H9 (cell line): ENCODE measurements around the gene EPHA1. TPM values are rescaled to one million over a fixed set of nuclear protein-coding genes. Genes with fewer than 3 reads are reported as not detected.
A peak's percentile ranks its signal among the peaks of the same experiment; 100 is the strongest.

Experiments
- DNase-seq: peaks from one replicate; pipeline ENCODE4 v3.0.0-alpha.2; 2017
- H2AFZ ChIP-seq: one replicate; pipeline ENCODE4 v1.6.1; 2013; ENCODE audit warnings: mild to moderate bottlenecking, low read length, control low read depth, moderate library complexity
- H2AK5ac ChIP-seq: 2 replicates; pipeline ENCODE4 v1.6.1; 2013; ENCODE audit warnings: low read length, control low read depth, mixed read lengths; ENCODE audit not compliant: insufficient read length
- H2BK120ac ChIP-seq: one replicate; pipeline ENCODE4 v1.6.1; 2013; ENCODE audit warnings: low read depth, mild to moderate bottlenecking, low read length, control low read depth, inconsistent platforms; ENCODE audit not compliant: poor library complexity, severe bottlenecking
- H2BK12ac ChIP-seq: 2 replicates; pipeline ENCODE4 v1.6.1; 2013; ENCODE audit warnings: low read length, control low read depth, mixed read lengths, low read depth; ENCODE audit not compliant: insufficient read length
- H2BK15ac ChIP-seq: 2 replicates; pipeline ENCODE4 v1.6.1; 2013; ENCODE audit warnings: low read depth, low read length, control low read depth
- H2BK20ac ChIP-seq: one replicate; pipeline ENCODE4 v1.6.1; 2013; ENCODE audit warnings: low read depth, mild to moderate bottlenecking, low read length, control low read depth, inconsistent platforms; ENCODE audit not compliant: poor library complexity, severe bottlenecking
- H2BK5ac ChIP-seq: 2 replicates; pipeline ENCODE4 v1.6.1; 2013; ENCODE audit warnings: low read length, control low read depth, mixed read lengths; ENCODE audit not compliant: insufficient read length
- H3K14ac ChIP-seq: 2 replicates; pipeline ENCODE4 v1.6.1; 2013; ENCODE audit warnings: low read length, control low read depth; ENCODE audit not compliant: insufficient read depth
- H3K18ac ChIP-seq: 2 replicates; pipeline ENCODE4 v1.6.1; 2013; ENCODE audit warnings: low read depth, mild to moderate bottlenecking, mixed read lengths, low read length, control low read depth; ENCODE audit not compliant: insufficient read length
- H3K23ac ChIP-seq: 2 replicates; pipeline ENCODE4 v1.6.1; 2013; ENCODE audit warnings: low read length, control low read depth, mixed read lengths, low read depth; ENCODE audit not compliant: insufficient read length
- H3K23me2 ChIP-seq: 2 replicates; pipeline ENCODE4 v1.6.1; 2013; ENCODE audit warnings: low read depth, mild to moderate bottlenecking, mixed read lengths, low read length, control low read depth; ENCODE audit not compliant: insufficient read length, poor library complexity, severe bottlenecking
- H3K27ac ChIP-seq: 2 replicates; pipeline ENCODE4 v1.5.1; 2013; ENCODE audit warnings: low read length, control low read depth, mixed read lengths, low read depth; ENCODE audit not compliant: insufficient read length
- H3K27me3 ChIP-seq: 2 replicates; pipeline ENCODE4 v1.6.1; 2013; ENCODE audit warnings: low read length, control low read depth, inconsistent platforms; ENCODE audit not compliant: insufficient read depth
- H3K4ac ChIP-seq: 2 replicates; pipeline ENCODE4 v1.6.1; 2013; ENCODE audit warnings: low read depth, mild to moderate bottlenecking, control low read depth, inconsistent platforms, low read length, moderate library complexity
- H3K4me1 ChIP-seq: 2 replicates; pipeline ENCODE4 v1.6.1; 2013; ENCODE audit warnings: low read length, control low read depth, inconsistent platforms; ENCODE audit not compliant: insufficient read depth
- H3K4me2 ChIP-seq: 2 replicates; pipeline ENCODE4 v1.6.1; 2013; ENCODE audit warnings: low read length, control low read depth, mixed read lengths; ENCODE audit not compliant: insufficient read length, insufficient read depth
- H3K56ac ChIP-seq: 2 replicates; pipeline ENCODE4 v1.6.1; 2013; ENCODE audit warnings: low read depth, mild to moderate bottlenecking, mixed read lengths, low read length, control low read depth; ENCODE audit not compliant: insufficient read length
- H3K79me1 ChIP-seq: 2 replicates; pipeline ENCODE4 v1.6.1; 2013; ENCODE audit warnings: low read depth, mild to moderate bottlenecking, moderate library complexity, low read length, control low read depth, inconsistent platforms; ENCODE audit not compliant: insufficient read depth, poor library complexity, severe bottlenecking
- H3K79me2 ChIP-seq: 2 replicates; pipeline ENCODE4 v1.6.1; 2013; ENCODE audit warnings: low read length, control low read depth, inconsistent platforms; ENCODE audit not compliant: insufficient read depth
- H3K9ac ChIP-seq: 2 replicates; pipeline ENCODE4 v1.6.1; 2013; ENCODE audit warnings: low read length, control low read depth, mixed read lengths; ENCODE audit not compliant: insufficient read length; ENCODE audit errors: extremely low read depth
- H3K9me3 ChIP-seq: one replicate; pipeline ENCODE4 v1.6.1; 2013; ENCODE audit warnings: low read depth, low read length, inconsistent platforms; ENCODE audit not compliant: control insufficient read depth
- H3T11ph ChIP-seq: one replicate; pipeline ENCODE4 v1.6.1; 2013; ENCODE audit warnings: mild to moderate bottlenecking, low read length, control low read depth, inconsistent platforms
- H4K20me1 ChIP-seq: one replicate; pipeline ENCODE4 v1.6.1; 2013; ENCODE audit not compliant: control insufficient read depth, insufficient read length, insufficient read depth
- H4K5ac ChIP-seq: 2 replicates; pipeline ENCODE4 v1.6.1; 2013; ENCODE audit warnings: low read depth, mild to moderate bottlenecking, mixed read lengths, low read length, control low read depth; ENCODE audit not compliant: insufficient read length
- H4K8ac ChIP-seq: replicated peaks from 2 replicates; pipeline ENCODE4 v1.6.1; 2013; ENCODE audit warnings: low read length, control low read depth, mixed read lengths, low read depth; ENCODE audit not compliant: insufficient read length
- H4K91ac ChIP-seq: 2 replicates; pipeline ENCODE4 v1.6.1; 2013; ENCODE audit warnings: low read depth, mild to moderate bottlenecking, moderate library complexity, mixed read lengths, low read length, control low read depth; ENCODE audit not compliant: insufficient read length
- H3K27ac Mint-ChIP-seq, 3 experiments: 2 replicates in 2 of 3; 3 replicates in 1 of 3; pipeline ENCODE4 v1.8.0; 2020 to 2021; ENCODE audit warnings: mixed read lengths in 3 of 3, mild to moderate bottlenecking in 1 of 3, moderate library complexity in 1 of 3
- H3K27me3 Mint-ChIP-seq: 2 replicates; pipeline ENCODE4 v1.8.0; 2021; ENCODE audit warnings: low read depth, mild to moderate bottlenecking, moderate library complexity, mixed read lengths
- H3K36me3 Mint-ChIP-seq, 3 experiments: 2 replicates in 2 of 3; 3 replicates in 1 of 3; pipeline ENCODE4 v1.8.0; 2020 to 2021; ENCODE audit warnings: low read depth in 3 of 3, mixed read lengths in 3 of 3; ENCODE audit not compliant: insufficient read depth in 1 of 3
- H3K4me1 Mint-ChIP-seq, 2 experiments: 2 replicates each; pipeline ENCODE4 v1.8.0; 2020; ENCODE audit warnings: mixed read lengths in 2 of 2
- H3K4me3 Mint-ChIP-seq, 2 experiments: 2 replicates in 1 of 2; 3 replicates in 1 of 2; pipeline ENCODE4 v1.8.0; 2020 to 2021; ENCODE audit warnings: mild to moderate bottlenecking in 2 of 2, mixed read lengths in 2 of 2, moderate library complexity in 1 of 2
- H3K9me3 Mint-ChIP-seq, 2 experiments: 2 replicates in 1 of 2; 3 replicates in 1 of 2; pipeline ENCODE4 v1.8.0; 2020; ENCODE audit warnings: mild to moderate bottlenecking in 2 of 2, mixed read lengths in 2 of 2, moderate library complexity in 1 of 2
- WGBS: extraction: QIAGEN DNeasy Blood & Tissue Kit; methylation state at CpG from one replicate; pipeline ENCODE4 v1.1.7; 2013; ENCODE audit warnings: missing lambda C conversion rate, low lambda C conversion rate, mixed read lengths; ENCODE audit not compliant: insufficient read length; ENCODE audit errors: extremely low coverage; 5-methylcytosine and 5-hydroxymethylcytosine counted together
- total RNA-seq: library from RNA; stranded (reverse); gene quantifications from 2 replicates; pipeline ENCODE4 v1.2.1, GENCODE V29; 2021
- TF ChIP-seq, protein P1 (sequence below): fragments of 200-600 bp; sonication (generic); conservative IDR thresholded peaks from 3 replicates; pipeline ENCODE4 v1.8.0; 2021; ENCODE audit warnings: antibody characterized with exemption, mild to moderate bottlenecking

EPHA1 gene
- total RNA-seq, 1 experiment from 2014 or later = 109 TPM

DNA sequence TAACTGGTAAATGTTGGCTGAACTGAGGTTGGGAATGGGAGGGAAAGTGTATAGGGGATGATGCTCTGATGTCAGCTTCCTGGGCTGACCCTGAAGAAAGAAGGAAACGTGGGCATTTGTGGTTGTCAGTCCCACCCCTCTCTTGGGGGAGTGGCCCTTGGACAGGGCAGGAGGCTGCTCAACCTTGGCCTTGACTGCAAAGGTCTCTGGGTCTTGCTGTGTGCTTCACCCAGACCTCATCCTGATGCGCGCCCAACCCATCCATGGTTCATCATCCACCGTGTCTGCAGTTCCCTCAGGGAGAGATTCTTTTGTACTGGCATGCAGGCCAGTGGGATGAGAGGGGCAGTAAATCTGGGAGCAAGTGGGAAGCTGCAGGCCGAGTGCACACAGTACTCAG lies 32.3 kb downstream of the EPHA1 start:
- no peaks in the 10 kb centered on the region for H3K9me3 Mint-ChIP-seq
- peak; percentile 40 for DNase-seq

More for the DNA sequence above, 32.3 kb downstream of the EPHA1 start:
- Histone ChIP-seq H3K56ac (no peak overlapping the region), H3T11ph (no peak overlapping the region), H4K8ac (no peak overlapping the region), H2AFZ (no peak overlapping the region), H3K4me1 (no peaks in the 10 kb centered on the region; the same call in 1 of the 2 replicates), H4K20me1 (no peaks in the 10 kb centered on the region), H3K27me3 (0 out of 2 replicates have a peak, but pooled peaks cover 2% of the 10 kb centered on the region), H3K4ac (no peak overlapping the region), H3K23ac (no peak overlapping the region), H2BK5ac (no peak overlapping the region), H3K23me2 (peaks cover 7% of the 10 kb centered on the region), H3K18ac (no peak overlapping the region), H3K9ac (no peak overlapping the region), H3K9me3 (no peaks in the 10 kb centered on the region), H2BK20ac (no peak overlapping the region), H3K79me2 (no peaks in the 10 kb centered on the region; the same call in 1 of the 2 replicates), H4K91ac (no peak overlapping the region), H2BK12ac (no peak overlapping the region), H4K5ac (no peak overlapping the region), H3K4me2 (no peak overlapping the region), H2BK15ac (no peak overlapping the region), H3K14ac (no peak overlapping the region; the same call in 1 of the 2 replicates), H2AK5ac (no peak overlapping the region), H2BK120ac (no peak overlapping the region), H3K79me1 (no peaks in the 10 kb centered on the region), H3K27ac (no peak overlapping the region)
- Mint-ChIP-seq H3K4me3 (no peak overlapping the region), H3K27me3 (no peaks in the 10 kb centered on the region), H3K27ac (no peak overlapping the region; a peak in 1 of 7 replicates), H3K4me1 (peaks cover 35 to 39% of the 10 kb centered on the region in 2 experiments), H3K36me3 (peaks cover 0 to 7% (median 0%) of the 10 kb centered on the region in 3 experiments; a peak in 1 of 7 replicates)
- WGBS = no CpG with 5 or more reads among the region's 5 CpGs
- TF ChIP-seq, protein P1, sequence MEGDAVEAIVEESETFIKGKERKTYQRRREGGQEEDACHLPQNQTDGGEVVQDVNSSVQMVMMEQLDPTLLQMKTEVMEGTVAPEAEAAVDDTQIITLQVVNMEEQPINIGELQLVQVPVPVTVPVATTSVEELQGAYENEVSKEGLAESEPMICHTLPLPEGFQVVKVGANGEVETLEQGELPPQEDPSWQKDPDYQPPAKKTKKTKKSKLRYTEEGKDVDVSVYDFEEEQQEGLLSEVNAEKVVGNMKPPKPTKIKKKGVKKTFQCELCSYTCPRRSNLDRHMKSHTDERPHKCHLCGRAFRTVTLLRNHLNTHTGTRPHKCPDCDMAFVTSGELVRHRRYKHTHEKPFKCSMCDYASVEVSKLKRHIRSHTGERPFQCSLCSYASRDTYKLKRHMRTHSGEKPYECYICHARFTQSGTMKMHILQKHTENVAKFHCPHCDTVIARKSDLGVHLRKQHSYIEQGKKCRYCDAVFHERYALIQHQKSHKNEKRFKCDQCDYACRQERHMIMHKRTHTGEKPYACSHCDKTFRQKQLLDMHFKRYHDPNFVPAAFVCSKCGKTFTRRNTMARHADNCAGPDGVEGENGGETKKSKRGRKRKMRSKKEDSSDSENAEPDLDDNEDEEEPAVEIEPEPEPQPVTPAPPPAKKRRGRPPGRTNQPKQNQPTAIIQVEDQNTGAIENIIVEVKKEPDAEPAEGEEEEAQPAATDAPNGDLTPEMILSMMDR = no peak
